ENCODE results near the gene MYO9A. TPM values are rescaled to one million over a fixed set of nuclear protein-coding genes. Genes with fewer than 3 reads are reported as not detected.

The MYO9A gene
- polyA plus RNA-seq, 1 experiment = 13.1 TPM

DNA sequence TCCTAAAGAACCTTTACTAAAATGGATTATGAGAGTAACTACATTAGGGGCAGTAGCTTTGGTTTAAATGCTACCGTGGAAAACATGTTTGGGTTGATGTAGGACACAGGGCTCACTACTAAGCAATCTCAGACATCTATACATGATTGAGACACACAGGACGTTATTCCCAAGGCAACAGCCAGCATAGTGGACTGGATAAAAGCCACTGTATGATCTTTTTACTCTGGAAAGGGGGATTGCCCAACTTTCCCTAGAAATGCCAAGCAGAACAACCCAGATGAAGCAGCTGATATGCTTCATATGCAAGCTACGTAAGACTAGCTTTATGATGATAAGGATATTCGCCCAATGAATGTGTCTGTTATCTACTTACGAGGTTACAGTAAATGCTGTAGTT, 144.6 kb downstream of the MYO9A start:
- ChIA-PET POLR2A (no interaction called here), CTCF (interaction anchor here (0.6 to 1.8 kb wide), 2 partner anchors 13 to 591 kb away, joined by 3 to 5 read pairs; no protein-coding TSS in a partner anchor)
- Histone ChIP-seq H3K27me3 (ENCODE audit: control insufficient read depth, insufficient read depth, low read length) (no peaks in the 10 kb centered on the region), H3K4me3 (ENCODE audit: low read depth, low read length) (no peak overlapping the region), H3K36me3 (ENCODE audit: control insufficient read depth, insufficient read depth, low read length) (no peaks in the 10 kb centered on the region)
- no peak for DNase-seq (ENCODE audit: low read depth)
- TF ChIP-seq, protein P1, sequence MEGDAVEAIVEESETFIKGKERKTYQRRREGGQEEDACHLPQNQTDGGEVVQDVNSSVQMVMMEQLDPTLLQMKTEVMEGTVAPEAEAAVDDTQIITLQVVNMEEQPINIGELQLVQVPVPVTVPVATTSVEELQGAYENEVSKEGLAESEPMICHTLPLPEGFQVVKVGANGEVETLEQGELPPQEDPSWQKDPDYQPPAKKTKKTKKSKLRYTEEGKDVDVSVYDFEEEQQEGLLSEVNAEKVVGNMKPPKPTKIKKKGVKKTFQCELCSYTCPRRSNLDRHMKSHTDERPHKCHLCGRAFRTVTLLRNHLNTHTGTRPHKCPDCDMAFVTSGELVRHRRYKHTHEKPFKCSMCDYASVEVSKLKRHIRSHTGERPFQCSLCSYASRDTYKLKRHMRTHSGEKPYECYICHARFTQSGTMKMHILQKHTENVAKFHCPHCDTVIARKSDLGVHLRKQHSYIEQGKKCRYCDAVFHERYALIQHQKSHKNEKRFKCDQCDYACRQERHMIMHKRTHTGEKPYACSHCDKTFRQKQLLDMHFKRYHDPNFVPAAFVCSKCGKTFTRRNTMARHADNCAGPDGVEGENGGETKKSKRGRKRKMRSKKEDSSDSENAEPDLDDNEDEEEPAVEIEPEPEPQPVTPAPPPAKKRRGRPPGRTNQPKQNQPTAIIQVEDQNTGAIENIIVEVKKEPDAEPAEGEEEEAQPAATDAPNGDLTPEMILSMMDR (IDR thresholded peaks at IDR 0.05; ENCODE audit: insufficient read depth, low read depth, low read length) = no peak

DNA sequence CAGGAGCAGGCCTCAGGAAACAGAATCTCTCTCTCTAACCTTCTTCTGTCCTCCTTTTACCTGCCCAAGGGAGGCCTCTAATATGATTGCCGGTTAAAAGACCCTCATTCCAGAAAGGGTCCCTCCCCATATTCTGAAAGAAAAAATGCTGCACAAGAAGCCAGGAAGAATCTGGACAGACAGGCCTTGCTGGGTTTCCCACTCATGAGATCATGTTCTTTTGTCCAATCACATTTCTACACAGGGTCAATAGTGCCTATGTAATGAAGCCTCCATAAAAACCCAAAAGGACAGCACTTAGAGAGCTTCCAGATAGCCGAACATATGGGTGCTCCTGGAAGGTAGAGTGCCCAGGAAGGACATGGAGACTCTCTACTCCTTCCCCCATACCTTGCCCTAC, 146.0 kb downstream of the MYO9A start:
- H3K4me3 ChIP-seq (ENCODE audit: low read depth, low read length) = no peak overlapping the region
- DNase-seq (ENCODE audit: low read depth) = no peak
- ChIA-PET POLR2A (no interaction called here), CTCF (no interaction called here)
- no peaks in the 10 kb centered on the region for H3K36me3 ChIP-seq (ENCODE audit: control insufficient read depth, insufficient read depth, low read length)
- no peaks in the 10 kb centered on the region for H3K27me3 ChIP-seq (ENCODE audit: control insufficient read depth, insufficient read depth, low read length)
- TF ChIP-seq, protein P1 (IDR thresholded peaks at IDR 0.05; ENCODE audit: insufficient read depth, low read depth, low read length) = no peak

DNA sequence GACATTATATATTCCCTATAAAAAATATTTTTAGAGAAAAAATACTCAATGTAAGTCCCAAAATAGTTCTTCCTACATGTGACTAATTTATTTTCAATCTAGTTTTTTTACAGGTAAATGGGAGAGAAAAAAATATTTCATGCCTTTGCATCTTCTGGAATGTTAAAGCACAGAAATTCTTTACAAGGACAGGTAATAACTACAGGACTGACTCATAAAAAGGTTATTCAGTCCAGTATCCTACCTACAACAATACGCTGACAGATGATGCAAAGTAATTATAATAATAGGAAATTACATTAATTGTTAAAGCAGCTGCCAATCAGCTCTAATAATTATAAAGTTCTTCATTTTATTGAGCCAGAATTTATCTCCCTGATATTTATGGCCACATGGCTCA, 147.5 kb downstream of the MYO9A start:
- H3K36me3 ChIP-seq (ENCODE audit: control insufficient read depth, insufficient read depth, low read length) = no peaks in the 10 kb centered on the region
- POLR2A ChIA-PET = no interaction called here

DNA sequence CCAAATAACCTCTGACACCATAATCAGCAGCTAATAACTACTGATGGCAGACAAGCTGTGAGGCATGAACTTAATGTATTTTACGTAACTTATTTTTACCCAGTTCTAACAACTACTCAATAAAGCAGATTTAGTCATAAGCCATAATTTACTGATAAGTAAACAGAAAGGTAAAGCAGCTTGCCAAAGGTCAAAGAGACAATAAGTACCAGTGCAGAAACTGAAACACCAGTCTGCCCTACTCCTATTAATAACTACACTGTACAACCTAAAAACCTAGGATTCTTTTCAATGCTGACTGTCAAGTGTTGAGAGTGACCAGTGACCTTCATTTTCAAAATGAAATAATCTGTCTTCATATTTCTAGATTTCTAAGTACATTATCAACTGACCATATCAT, 155.4 kb downstream of the MYO9A start:
- H3K27me3 ChIP-seq (ENCODE audit: control insufficient read depth, insufficient read depth, low read length) = no peaks in the 10 kb centered on the region
- H3K36me3 ChIP-seq (ENCODE audit: control insufficient read depth, insufficient read depth, low read length) = no peaks in the 10 kb centered on the region
- ChIA-PET CTCF (interaction anchor here (1.4 to 1.6 kb wide), 2 partner anchors 9 to 194 kb away, joined by 3 to 4 read pairs; no protein-coding TSS in a partner anchor), POLR2A (no interaction called here)
- DNase-seq (ENCODE audit: low read depth) = no peak
- TF ChIP-seq, protein P1 (IDR thresholded peaks at IDR 0.05; ENCODE audit: insufficient read depth, low read depth, low read length) = no peak
- H3K4me3 ChIP-seq (ENCODE audit: low read depth, low read length) = no peak overlapping the region

More for the DNA sequence above, 147.5 kb downstream of the MYO9A start:
- no peak for DNase-seq (ENCODE audit: low read depth)
- CTCF ChIA-PET = no interaction called here
- TF ChIP-seq, protein P1 (IDR thresholded peaks at IDR 0.05; ENCODE audit: insufficient read depth, low read depth, low read length) = no peak
- no peaks in the 10 kb centered on the region for H3K27me3 ChIP-seq (ENCODE audit: control insufficient read depth, insufficient read depth, low read length)
- no peak overlapping the region for H3K4me3 ChIP-seq (ENCODE audit: low read depth, low read length)

DNA sequence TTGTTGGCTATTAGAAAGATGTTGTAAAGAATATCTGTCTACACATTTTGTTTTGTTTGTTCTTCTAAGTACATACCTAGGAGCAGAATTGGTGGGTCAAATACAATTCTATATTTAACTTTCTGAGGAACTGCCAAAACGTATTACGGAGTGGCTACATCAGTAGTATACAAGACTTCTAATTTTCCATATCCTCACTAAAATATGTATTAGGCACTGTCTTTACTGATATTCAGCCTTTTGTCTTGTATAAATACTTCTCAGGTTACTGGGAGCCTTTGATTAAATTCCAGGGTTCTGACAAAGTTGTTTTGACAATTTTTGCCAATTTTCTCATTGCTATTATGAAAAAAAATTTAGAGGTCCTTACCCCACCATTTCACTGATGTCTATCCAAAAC, 160.9 kb downstream of the MYO9A start:
- no peaks in the 10 kb centered on the region for H3K27me3 ChIP-seq (ENCODE audit: control insufficient read depth, insufficient read depth, low read length)
- ChIA-PET POLR2A (no interaction called here), CTCF (no interaction called here)
- TF ChIP-seq, protein P1 (IDR thresholded peaks at IDR 0.05; ENCODE audit: insufficient read depth, low read depth, low read length) = no peak
- H3K4me3 ChIP-seq (ENCODE audit: low read depth, low read length) = no peak overlapping the region
- H3K36me3 ChIP-seq (ENCODE audit: control insufficient read depth, insufficient read depth, low read length) = no peaks in the 10 kb centered on the region
- no peak for DNase-seq (ENCODE audit: low read depth)

All from BJ (cell line).